Kidney glomerular epithelial cell (primary cell): ENCODE measurements around the gene MIDN.
A peak's percentile ranks its signal among the peaks of the same experiment; 100 is the strongest.
"Not testable (repeated sequence)": the region's sequence is repeated elsewhere in the genome, so short reads cannot be mapped to it uniquely, and the experiment has no call there.

ENCODE experiments used
- DNase-seq: peaks from one replicate; lab custom pipeline; 2025; lab: John Stamatoyannopoulos, UW

The MIDN gene

GRCh38 chr19:1248139-1248785 is at the start of gene MIDN:
Gene MIDN (plus strand): TSS chr19:1248583. CDS start chr19:1250297, 1,714 bp downstream.
- peak; percentile 76 for DNase-seq

GRCh38 chr19:1199531-1199930 is 48.9 kb upstream of the MIDN start:
- no peak for DNase-seq

- not testable (repeated sequence) for DNase-seq
Observed at GRCh38 chr19:1200614-1201013, 47.8 kb upstream of the MIDN start.

- peak; percentile 83 for DNase-seq
Observed at GRCh38 chr19:1205114-1206099, 43.0 kb upstream of the MIDN start, which contains the start of gene STK11. Gene STK11 (plus strand): TSS chr19:1205778. CDS start chr19:1206914, 1,136 bp downstream.

GRCh38 chr19:1206150-1206863 is 42.1 kb upstream of the MIDN start:
- DNase-seq: no peak

GRCh38 chr19:1206864-1207450 is 41.4 kb upstream of the MIDN start:
- DNase-seq: peak; percentile 76

- DNase-seq: not testable (repeated sequence)
Observed at GRCh38 chr19:1208830-1209229, 39.6 kb upstream of the MIDN start.

- DNase-seq: no peak
Observed at GRCh38 chr19:1210227-1210538, 38.2 kb upstream of the MIDN start.

GRCh38 chr19:1211494-1212234 is 36.7 kb upstream of the MIDN start:
- no peak for DNase-seq

- DNase-seq: peak; percentile 77
Observed at GRCh38 chr19:1213391-1214286, 34.7 kb upstream of the MIDN start.

- no peak for DNase-seq
Observed at GRCh38 chr19:1214299-1214861, 34.0 kb upstream of the MIDN start.

GRCh38 chr19:1214862-1215731 is 33.3 kb upstream of the MIDN start:
- DNase-seq: no peak

- DNase-seq: no peak
Observed at GRCh38 chr19:1216756-1217155, 31.6 kb upstream of the MIDN start.

- DNase-seq: no peak
Observed at GRCh38 chr19:1217366-1217765, 31.0 kb upstream of the MIDN start.

GRCh38 chr19:1218751-1219567 is 29.4 kb upstream of the MIDN start:
- DNase-seq: no peak

GRCh38 chr19:1219786-1220476 is 28.5 kb upstream of the MIDN start:
- DNase-seq: no peak

- DNase-seq: no peak
Observed at GRCh38 chr19:1220477-1220930, 27.9 kb upstream of the MIDN start.
